ENCODE results near the gene PCTP.

The PCTP gene

DNA sequence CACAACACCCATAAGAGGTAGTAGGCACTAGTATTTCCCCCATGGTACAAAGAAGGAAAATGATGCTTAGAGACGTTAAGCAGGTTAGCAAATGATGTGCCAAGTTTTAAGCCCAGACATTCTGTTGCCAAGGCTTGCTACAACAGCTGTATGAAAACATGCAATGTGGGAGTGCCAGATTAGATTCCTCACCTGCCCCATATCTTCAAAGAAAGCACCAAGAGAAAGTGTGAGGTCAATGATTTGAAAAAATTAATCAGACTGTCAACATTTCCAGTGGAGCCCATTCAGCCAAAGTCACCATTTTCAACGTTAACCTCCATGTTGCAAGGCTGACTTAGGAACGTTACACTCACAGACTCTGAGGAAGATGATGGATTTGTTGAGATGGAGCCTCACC is 61.5 kb downstream of the PCTP start:
- no peak for DNase-seq

DNA sequence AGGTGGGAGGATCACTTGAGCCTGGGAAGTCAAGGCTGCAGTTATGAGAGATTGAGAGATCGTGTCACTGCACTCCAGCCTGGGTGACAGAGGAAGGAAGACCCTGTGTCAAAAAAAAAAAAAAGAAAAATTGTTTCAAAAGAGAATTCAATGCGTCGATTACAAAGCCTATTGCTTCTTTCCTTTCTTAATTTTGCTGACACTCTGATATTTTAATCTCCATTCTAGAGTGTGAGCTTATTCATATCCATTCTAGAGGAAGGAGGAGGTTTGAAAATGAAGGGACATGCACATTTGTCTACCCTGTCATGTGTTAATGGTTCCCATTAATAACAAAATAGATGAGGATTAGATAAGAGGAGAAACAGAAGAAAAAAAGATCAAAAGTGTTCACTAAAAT is 63.1 kb downstream of the PCTP start:
- DNase-seq, result no peak

DNA sequence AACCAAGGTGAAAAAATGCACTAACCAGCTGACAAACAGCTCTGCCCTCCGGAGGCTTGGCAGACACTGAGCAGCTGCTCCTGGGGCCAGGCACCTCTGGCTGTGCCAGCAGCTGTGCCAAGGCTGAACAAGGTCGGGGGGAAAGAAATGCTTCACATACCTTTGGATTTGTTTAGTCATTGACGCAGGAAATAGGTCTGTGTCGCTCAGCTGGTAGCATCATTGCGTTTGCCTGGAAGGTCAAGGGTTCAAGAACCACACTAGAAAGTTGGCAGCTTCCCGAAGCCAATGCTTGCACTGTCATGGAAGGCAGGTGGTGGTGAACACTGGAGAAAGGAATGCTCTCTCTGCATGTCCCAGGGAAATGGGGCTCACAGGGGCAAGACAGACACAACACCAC is 63.5 kb downstream of the PCTP start:
- no peak for DNase-seq

DNA sequence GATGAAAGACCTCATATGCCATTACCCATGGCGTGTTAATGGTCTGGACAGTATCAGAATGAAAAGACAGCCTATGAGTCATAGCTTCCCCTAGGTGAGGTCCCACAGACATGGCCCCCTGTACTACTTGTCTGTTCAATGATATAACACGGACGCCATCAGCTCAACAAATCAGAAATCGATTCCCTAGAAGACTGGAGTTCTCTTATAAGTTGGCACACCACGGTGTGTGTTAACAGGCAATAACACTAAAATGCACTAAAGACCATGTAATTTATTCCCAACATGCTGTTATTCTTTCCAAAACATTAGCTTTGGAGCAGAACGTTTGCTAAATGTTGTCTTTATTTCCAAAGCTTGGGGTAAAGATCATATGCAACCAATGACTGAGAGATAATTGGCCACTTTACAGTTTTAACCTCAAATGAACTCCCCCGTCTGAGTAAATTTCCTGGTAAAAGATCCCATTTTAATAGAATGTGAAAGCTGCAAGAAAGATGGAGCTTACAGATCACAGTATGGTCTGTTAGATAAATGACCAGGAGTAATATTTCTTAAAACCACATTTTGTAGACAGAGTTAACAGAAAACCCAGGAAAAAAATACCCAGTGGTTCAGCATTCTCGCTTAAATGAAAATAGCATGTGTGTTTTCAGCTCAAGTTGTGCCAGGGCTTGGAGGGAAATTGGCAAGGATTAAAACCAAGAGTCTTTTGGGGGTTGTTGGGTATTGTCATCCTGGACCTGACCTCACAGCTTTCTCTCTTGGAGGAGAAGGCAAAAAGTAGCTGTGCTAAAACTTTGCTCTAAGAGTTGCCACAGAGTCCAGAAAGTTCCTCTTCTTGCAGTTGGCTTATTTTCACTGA is 65.9 kb downstream of the PCTP start:
- DNase-seq, result no peak

- DNase-seq, result no peak
Observed at GRCh38 chr17:55817397-55817709, 66.5 kb downstream of the PCTP start.

GRCh38 chr17:55818026-55818425 is 67.2 kb downstream of the PCTP start:
- DNase-seq, result no peak

- no peak for DNase-seq
Observed at GRCh38 chr17:55818451-55819375, 67.9 kb downstream of the PCTP start.

- no peak for DNase-seq
Observed at GRCh38 chr17:55820675-55821074, 69.8 kb downstream of the PCTP start.

GRCh38 chr17:55822028-55822427 is 71.2 kb downstream of the PCTP start:
- DNase-seq, result no peak

DNA sequence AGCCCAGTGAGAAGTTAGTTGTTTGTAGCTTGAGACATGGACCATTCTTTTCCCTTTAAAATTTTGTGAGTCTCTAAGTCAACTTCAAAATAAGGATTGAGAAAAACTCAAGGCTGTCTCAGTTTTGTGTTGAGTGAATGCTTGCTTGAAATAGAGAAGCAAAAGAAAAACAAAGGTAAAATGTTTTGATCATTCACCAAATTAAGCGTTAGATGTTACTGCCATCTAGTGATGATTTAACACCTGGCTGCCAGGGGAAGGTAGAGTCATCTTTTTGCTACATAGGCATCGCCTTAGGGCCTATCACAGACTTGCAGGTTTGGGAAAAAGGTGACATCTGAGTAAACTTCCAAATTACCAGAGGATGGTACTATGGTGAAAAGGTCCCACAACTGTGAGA is 74.4 kb downstream of the PCTP start:
- DNase-seq, result no peak

All from NCI-H187 treated with DMSO at 0.1 percent for 48 hours (cell line).